Measurements from ENCODE around the gene S100Z.
"Not testable (repeated sequence)": the region's sequence is repeated elsewhere in the genome, so short reads cannot be mapped to it uniquely, and the experiment has no call there.

The S100Z gene

GRCh38 chr5:76910344-76910933 lies 60.6 kb downstream of the S100Z start:
- not testable (repeated sequence) for H3K4me3 ChIP-seq (ENCODE audit: low read length); H3K27me3 ChIP-seq (ENCODE audit: control insufficient read depth, insufficient read depth, low read length); H3K36me3 ChIP-seq (ENCODE audit: control insufficient read depth, insufficient read depth, low read length); H3K4me1 ChIP-seq (ENCODE audit: control insufficient read depth, insufficient read depth, low read length); H3K9ac ChIP-seq (ENCODE audit: low read length); H3K27ac ChIP-seq (ENCODE audit: low read depth, low read length)

- H3K27ac ChIP-seq (ENCODE audit: low read depth, low read length); H3K36me3 ChIP-seq (ENCODE audit: control insufficient read depth, insufficient read depth, low read length); H3K27me3 ChIP-seq (ENCODE audit: control insufficient read depth, insufficient read depth, low read length); H3K9ac ChIP-seq (ENCODE audit: low read length); H3K4me1 ChIP-seq (ENCODE audit: control insufficient read depth, insufficient read depth, low read length); H3K4me3 ChIP-seq (ENCODE audit: low read length): not testable (repeated sequence)
These were observed 64.9 kb downstream of the S100Z start for GRCh38 chr5:76914671-76915070.

GRCh38 chr5:76918539-76918938 lies 68.7 kb downstream of the S100Z start:
- Histone ChIP-seq H3K4me1 (ENCODE audit: control insufficient read depth, insufficient read depth, low read length) (no peaks in the 10 kb centered on the region), H3K27ac (ENCODE audit: low read depth, low read length) (no peak overlapping the region), H3K36me3 (ENCODE audit: control insufficient read depth, insufficient read depth, low read length) (no peaks in the 10 kb centered on the region), H3K9ac (ENCODE audit: low read length) (no peak overlapping the region), H3K4me3 (ENCODE audit: low read length) (no peak overlapping the region), H3K27me3 (ENCODE audit: control insufficient read depth, insufficient read depth, low read length) (no peaks in the 10 kb centered on the region)

GRCh38 chr5:76920491-76920890 lies 70.7 kb downstream of the S100Z start:
- H3K4me3 ChIP-seq (ENCODE audit: low read length), result no peak overlapping the region
- H3K27ac ChIP-seq (ENCODE audit: low read depth, low read length), result no peak overlapping the region
- H3K4me1 ChIP-seq (ENCODE audit: control insufficient read depth, insufficient read depth, low read length), result no peaks in the 10 kb centered on the region
- H3K27me3 ChIP-seq (ENCODE audit: control insufficient read depth, insufficient read depth, low read length), result no peaks in the 10 kb centered on the region
- no peak overlapping the region for H3K9ac ChIP-seq (ENCODE audit: low read length)
- no peaks in the 10 kb centered on the region for H3K36me3 ChIP-seq (ENCODE audit: control insufficient read depth, insufficient read depth, low read length)

- Histone ChIP-seq H3K4me1 (ENCODE audit: control insufficient read depth, insufficient read depth, low read length) (no peaks in the 10 kb centered on the region), H3K4me3 (ENCODE audit: low read length) (no peak overlapping the region), H3K36me3 (ENCODE audit: control insufficient read depth, insufficient read depth, low read length) (no peaks in the 10 kb centered on the region), H3K27me3 (ENCODE audit: control insufficient read depth, insufficient read depth, low read length) (no peaks in the 10 kb centered on the region), H3K9ac (ENCODE audit: low read length) (no peak overlapping the region), H3K27ac (ENCODE audit: low read depth, low read length) (no peak overlapping the region)
These were observed 76.7 kb downstream of the S100Z start for GRCh38 chr5:76926329-76927105.

GRCh38 chr5:76927961-76928360 lies 78.1 kb downstream of the S100Z start:
- H3K4me1 ChIP-seq (ENCODE audit: control insufficient read depth, insufficient read depth, low read length), result no peaks in the 10 kb centered on the region
- no peaks in the 10 kb centered on the region for H3K27me3 ChIP-seq (ENCODE audit: control insufficient read depth, insufficient read depth, low read length)
- no peak overlapping the region for H3K27ac ChIP-seq (ENCODE audit: low read depth, low read length)
- no peaks in the 10 kb centered on the region for H3K36me3 ChIP-seq (ENCODE audit: control insufficient read depth, insufficient read depth, low read length)
- H3K4me3 ChIP-seq (ENCODE audit: low read length), result no peak overlapping the region
- no peak overlapping the region for H3K9ac ChIP-seq (ENCODE audit: low read length)

GRCh38 chr5:76930083-76930482 lies 80.3 kb downstream of the S100Z start:
- Histone ChIP-seq H3K36me3 (ENCODE audit: control insufficient read depth, insufficient read depth, low read length) (no peaks in the 10 kb centered on the region), H3K4me1 (ENCODE audit: control insufficient read depth, insufficient read depth, low read length) (no peaks in the 10 kb centered on the region), H3K27me3 (ENCODE audit: control insufficient read depth, insufficient read depth, low read length) (no peaks in the 10 kb centered on the region), H3K27ac (ENCODE audit: low read depth, low read length) (no peak overlapping the region), H3K9ac (ENCODE audit: low read length) (no peak overlapping the region), H3K4me3 (ENCODE audit: low read length) (no peak overlapping the region)

- no peaks in the 10 kb centered on the region for H3K27me3 ChIP-seq (ENCODE audit: control insufficient read depth, insufficient read depth, low read length)
- no peaks in the 10 kb centered on the region for H3K4me1 ChIP-seq (ENCODE audit: control insufficient read depth, insufficient read depth, low read length)
- H3K9ac ChIP-seq (ENCODE audit: low read length), result no peak overlapping the region
- H3K36me3 ChIP-seq (ENCODE audit: control insufficient read depth, insufficient read depth, low read length), result no peaks in the 10 kb centered on the region
- no peak overlapping the region for H3K27ac ChIP-seq (ENCODE audit: low read depth, low read length)
- no peak overlapping the region for H3K4me3 ChIP-seq (ENCODE audit: low read length)
These were observed 88.4 kb downstream of the S100Z start for GRCh38 chr5:76938177-76938576.

- Histone ChIP-seq H3K4me3 (ENCODE audit: low read length) (no peak overlapping the region), H3K27ac (ENCODE audit: low read depth, low read length) (no peak overlapping the region), H3K36me3 (ENCODE audit: control insufficient read depth, insufficient read depth, low read length) (no peaks in the 10 kb centered on the region), H3K27me3 (ENCODE audit: control insufficient read depth, insufficient read depth, low read length) (no peaks in the 10 kb centered on the region), H3K4me1 (ENCODE audit: control insufficient read depth, insufficient read depth, low read length) (no peaks in the 10 kb centered on the region), H3K9ac (ENCODE audit: low read length) (no peak overlapping the region)
These were observed 91.2 kb downstream of the S100Z start for GRCh38 chr5:76941000-76941399.

- H3K9ac ChIP-seq (ENCODE audit: low read length), result no peak overlapping the region
These were observed 91.6 kb downstream of the S100Z start for GRCh38 chr5:76941442-76941841.

GRCh38 chr5:76942581-76942980 lies 92.8 kb downstream of the S100Z start:
- H3K27me3 ChIP-seq (ENCODE audit: control insufficient read depth, insufficient read depth, low read length), result no peaks in the 10 kb centered on the region
- H3K27ac ChIP-seq (ENCODE audit: low read depth, low read length), result no peak overlapping the region
- no peak overlapping the region for H3K4me3 ChIP-seq (ENCODE audit: low read length)
- H3K36me3 ChIP-seq (ENCODE audit: control insufficient read depth, insufficient read depth, low read length), result no peaks in the 10 kb centered on the region
- H3K9ac ChIP-seq (ENCODE audit: low read length), result no peak overlapping the region
- H3K4me1 ChIP-seq (ENCODE audit: control insufficient read depth, insufficient read depth, low read length), result no peaks in the 10 kb centered on the region

More at GRCh38 chr5:76941442-76941841, 91.6 kb downstream of the S100Z start:
- Histone ChIP-seq H3K36me3 (ENCODE audit: control insufficient read depth, insufficient read depth, low read length) (no peaks in the 10 kb centered on the region), H3K4me1 (ENCODE audit: control insufficient read depth, insufficient read depth, low read length) (no peaks in the 10 kb centered on the region), H3K27me3 (ENCODE audit: control insufficient read depth, insufficient read depth, low read length) (no peaks in the 10 kb centered on the region), H3K27ac (ENCODE audit: low read depth, low read length) (no peak overlapping the region), H3K4me3 (ENCODE audit: low read length) (no peak overlapping the region)

- H3K9ac ChIP-seq (ENCODE audit: low read length), result no peak overlapping the region
- no peak overlapping the region for H3K4me3 ChIP-seq (ENCODE audit: low read length)
- H3K27ac ChIP-seq (ENCODE audit: low read depth, low read length), result no peak overlapping the region
- no peaks in the 10 kb centered on the region for H3K36me3 ChIP-seq (ENCODE audit: control insufficient read depth, insufficient read depth, low read length)
- H3K27me3 ChIP-seq (ENCODE audit: control insufficient read depth, insufficient read depth, low read length), result no peaks in the 10 kb centered on the region
- H3K4me1 ChIP-seq (ENCODE audit: control insufficient read depth, insufficient read depth, low read length), result no peaks in the 10 kb centered on the region
These were observed 93.2 kb downstream of the S100Z start for GRCh38 chr5:76943006-76943405.

GRCh38 chr5:76944638-76945037 lies 94.8 kb downstream of the S100Z start:
- Histone ChIP-seq H3K4me3 (ENCODE audit: low read length) (no peak overlapping the region), H3K9ac (ENCODE audit: low read length) (no peak overlapping the region), H3K4me1 (ENCODE audit: control insufficient read depth, insufficient read depth, low read length) (no peaks in the 10 kb centered on the region), H3K36me3 (ENCODE audit: control insufficient read depth, insufficient read depth, low read length) (no peaks in the 10 kb centered on the region), H3K27me3 (ENCODE audit: control insufficient read depth, insufficient read depth, low read length) (no peaks in the 10 kb centered on the region), H3K27ac (ENCODE audit: low read depth, low read length) (no peak overlapping the region)
